GM21529 (cell line): ENCODE measurements around the gene ZNF346.

Source experiments
- ATAC-seq: cut with Tn5 transposase; IDR thresholded peaks from one replicate; pipeline ENCODE4 v1.9.1; 2021; ENCODE audit not compliant: unreplicated experiment

ZNF346 gene

GRCh38 chr5:177112589-177113220 is 90.2 kb downstream of the ZNF346 start:
- ATAC-seq: no peak

GRCh38 chr5:177113566-177114424 is 91.3 kb downstream of the ZNF346 start:
- ATAC-seq: peak; percentile 62

GRCh38 chr5:177116631-177117373 is 94.3 kb downstream of the ZNF346 start:
- no peak for ATAC-seq

- no peak for ATAC-seq
These were observed 95.0 kb downstream of the ZNF346 start for GRCh38 chr5:177117441-177118045.

GRCh38 chr5:177122566-177122965 is 100.1 kb downstream of the ZNF346 start:
- ATAC-seq: no peak

- ATAC-seq: peak; percentile 57
These were observed 101.4 kb downstream of the ZNF346 start for GRCh38 chr5:177123789-177124485.

- ATAC-seq: peak; percentile 64
These were observed 102.0 kb downstream of the ZNF346 start for GRCh38 chr5:177124486-177124991.

- no peak for ATAC-seq
These were observed 104.3 kb downstream of the ZNF346 start for GRCh38 chr5:177126771-177127170.

- ATAC-seq: no peak
These were observed 106.1 kb downstream of the ZNF346 start for GRCh38 chr5:177128551-177128981.

GRCh38 chr5:177130211-177131018 is 107.9 kb downstream of the ZNF346 start:
- ATAC-seq: no peak
